ENCODE data around the gene MFSD8. TPM values are rescaled to one million over a fixed set of nuclear protein-coding genes. Genes with fewer than 3 reads are reported as not detected.

The MFSD8 gene
- total RNA-seq, 1 experiment from 2014 or later, result 24.0 TPM

- TF ChIP-seq CTCF (conservative IDR thresholded peaks at IDR 0.05), result no peak
- DNase-seq, result no peak
- Histone ChIP-seq H3K9me3 (ENCODE audit: control insufficient read depth, low read depth, low read length) (no peaks in the 10 kb centered on the region), H2BK12ac (ENCODE audit: insufficient read length, low read depth, low read length) (no peak overlapping the region), H3K23me2 (ENCODE audit: insufficient read length, low read depth, low read length, poor library complexity, severe bottlenecking) (no peaks in the 10 kb centered on the region), H3K79me2 (ENCODE audit: insufficient read depth, low read length) (no peaks in the 10 kb centered on the region), H4K5ac (ENCODE audit: insufficient read length, low read depth, low read length) (no peak overlapping the region), H4K20me1 (ENCODE audit: control insufficient read depth, insufficient read depth, insufficient read length) (no peaks in the 10 kb centered on the region), H3K23ac (ENCODE audit: insufficient read length, low read depth, low read length) (no peak overlapping the region), H3K79me1 (ENCODE audit: insufficient read depth, low read depth, low read length, poor library complexity, severe bottlenecking) (no peaks in the 10 kb centered on the region), H3K14ac (ENCODE audit: insufficient read depth, low read length) (no peak overlapping the region), H2BK120ac (ENCODE audit: low read depth, low read length, poor library complexity, severe bottlenecking) (no peak overlapping the region), H3K56ac (ENCODE audit: insufficient read length, low read depth, low read length) (no peak overlapping the region), H3K18ac (ENCODE audit: insufficient read length, low read depth, low read length) (no peak overlapping the region), H3K4me1 (ENCODE audit: insufficient read depth, low read length) (no peaks in the 10 kb centered on the region), H3K4ac (ENCODE audit: low read depth, low read length) (no peak overlapping the region), H3K4me2 (ENCODE audit: insufficient read depth, insufficient read length, low read length) (no peak overlapping the region), H3K9ac (ENCODE audit: extremely low read depth, insufficient read length, low read length) (no peak overlapping the region), H2BK15ac (ENCODE audit: low read depth, low read length) (no peak overlapping the region), H3K27ac (ENCODE audit: insufficient read length, low read depth, low read length) (no peak overlapping the region), H2AK5ac (ENCODE audit: insufficient read length, low read length) (no peak overlapping the region), H2AFZ (ENCODE audit: low read length) (no peak overlapping the region), H2BK20ac (ENCODE audit: low read depth, low read length, poor library complexity, severe bottlenecking) (no peak overlapping the region), H3T11ph (ENCODE audit: low read length) (no peak overlapping the region), H3K27me3 (ENCODE audit: insufficient read depth, low read length) (no peaks in the 10 kb centered on the region), H4K8ac (replicated peaks; ENCODE audit: insufficient read length, low read depth, low read length) (no peak overlapping the region), H4K91ac (ENCODE audit: insufficient read length, low read depth, low read length) (no peak overlapping the region), H2BK5ac (ENCODE audit: insufficient read length, low read length) (no peak overlapping the region)
- no peak overlapping the region for H3K27ac Mint-ChIP-seq
- no peak overlapping the region for H3K4me3 Mint-ChIP-seq
- H3K36me3 Mint-ChIP-seq (ENCODE audit: insufficient read depth in 1 of 3, low read depth in 3 of 3), result peaks cover 8 to 19% (median 13%) of the 10 kb centered on the region in 3 experiments
- H3K9me3 Mint-ChIP-seq, result no peaks in the 10 kb centered on the region; a peak in 1 of 5 replicates
- no CpG with 5 or more reads among the region's 2 CpGs for WGBS (ENCODE audit: extremely low coverage, insufficient read length, low lambda C conversion rate)
- H3K27me3 Mint-ChIP-seq (ENCODE audit: low read depth), result no peaks in the 10 kb centered on the region
- H3K4me1 Mint-ChIP-seq, result no peaks in the 10 kb centered on the region
Observed at GRCh38 chr4:127922226-127922625, 42.7 kb downstream of the MFSD8 start.

Data from H9 (cell line).